Gastroesophageal sphincter (tissue), 4 donors: Measurements from ENCODE around the gene RXYLT1. TPM values are rescaled to one million over a fixed set of nuclear protein-coding genes. Genes with fewer than 3 reads are reported as not detected.

Experiments
- ATAC-seq: fragments of 150-250 bp; one replicate; pipeline ENCODE4 v1.9.1; 2016; ENCODE audit warnings: mild to moderate bottlenecking, moderate library complexity
- H3K27ac ChIP-seq, 4 donors: fragments of 200-600 bp; sonication (generic) in 3 of 4; 1 replicate in 3 of 4; 2 replicates in 1 of 4; pipeline ENCODE4 v1.5.1; 2016 to 2019
- H3K27me3 ChIP-seq: fragments of 200-600 bp; sonication (generic); one replicate; pipeline ENCODE4 v1.5.1; 2019
- H3K36me3 ChIP-seq, 2 donors: fragments of 200-600 bp; sonication (generic); one replicate each; pipeline ENCODE4 v1.5.1; 2019; ENCODE audit warnings: control low read depth in 1 of 2
- H3K4me1 ChIP-seq, 3 donors: fragments of 200-600 bp; sonication (generic); 1 replicate in 2 of 3; 2 replicates in 1 of 3; pipeline ENCODE4 v1.5.1; 2016 to 2019; ENCODE audit warnings: control low read depth in 2 of 3
- H3K4me3 ChIP-seq, 2 donors: fragments of 200-600 bp; sonication (generic); one replicate each; pipeline ENCODE4 v1.5.1; 2019; ENCODE audit warnings: mild to moderate bottlenecking in 1 of 2, moderate library complexity in 1 of 2
- H3K9me3 ChIP-seq, 3 donors: fragments of 200-600 bp; sonication (generic); one replicate each; pipeline ENCODE4 v1.5.1; 2017 to 2019; ENCODE audit warnings: control low read depth in 2 of 3
- EP300 ChIP-seq: sonication (generic); formaldehyde crosslinking; IDR thresholded peaks from one replicate; pipeline ENCODE4 v1.6.1; 2017; ENCODE audit warnings: antibody characterized with exemption, mild to moderate bottlenecking
- POLR2A ChIP-seq, 2 donors: fragments of 450-650 bp; IDR thresholded peaks; one replicate each; pipeline ENCODE4 v1.6.1; 2017; ENCODE audit warnings: antibody characterized with exemption in 2 of 2, mild to moderate bottlenecking in 2 of 2, moderate library complexity in 1 of 2
- POLR2AphosphoS5 ChIP-seq: sonication (generic); formaldehyde crosslinking; IDR thresholded peaks from one replicate; pipeline ENCODE4 v1.6.1; 2017; ENCODE audit warnings: antibody characterized with exemption
- whole genome bisulfite sequencing, 2 donors: methylation state at CpG; one replicate each; pipeline ENCODE4 v1.1.5; 2018; ENCODE audit warnings: low coverage in 1 of 2; 5-methylcytosine and 5-hydroxymethylcytosine counted together
- total RNA-seq, 4 donors: library from RNA; depleted of rRNA; stranded (reverse); fragments of >200 nt; gene quantifications; one replicate each; pipeline ENCODE4 v1.1.0, GENCODE V29; 2016
- TF ChIP-seq, protein P1 (sequence below), 4 experiments: fragments of 200-600 bp in 2 of 4; fragments of 450-650 bp in 2 of 4; sonication (generic) in 1 of 4; IDR thresholded peaks; one replicate each; pipeline ENCODE4 v1.5.1; 2017 to 2019; ENCODE audit warnings: antibody characterized with exemption in 4 of 4, mild to moderate bottlenecking in 2 of 4, moderate library complexity in 2 of 4

The RXYLT1 gene
- total RNA-seq, 4 donors from 2014 or later: 15.4 to 36.3 (median 20.4) TPM

DNA sequence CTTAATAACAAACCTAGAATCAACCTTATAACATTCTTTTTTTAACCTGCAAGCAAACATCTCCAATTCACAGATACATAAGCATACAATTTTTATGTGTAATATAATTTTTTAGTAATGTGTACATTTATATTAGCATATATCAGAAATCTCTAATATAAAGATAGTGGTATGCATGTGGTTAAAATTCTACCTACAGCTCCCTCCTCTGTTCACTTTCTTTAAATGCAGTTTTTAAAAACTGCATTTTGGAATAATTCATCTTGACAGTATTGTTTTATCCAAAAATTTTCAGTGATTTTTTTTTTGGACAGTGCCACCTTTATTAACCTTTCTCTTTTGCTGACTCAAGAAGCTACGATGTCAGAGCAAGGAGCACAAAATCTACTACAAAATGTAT, 13.2 kb upstream of the RXYLT1 start:
- peaks cover 0 to 12% (median 0%) of the 10 kb centered on the region in 3 donors for H3K9me3 ChIP-seq
- no peaks in the 10 kb centered on the region for H3K27me3 ChIP-seq
- H3K4me1 ChIP-seq: no peaks in the 10 kb centered on the region
- no peak for TF ChIP-seq POLR2AphosphoS5
- TF ChIP-seq, protein P1, sequence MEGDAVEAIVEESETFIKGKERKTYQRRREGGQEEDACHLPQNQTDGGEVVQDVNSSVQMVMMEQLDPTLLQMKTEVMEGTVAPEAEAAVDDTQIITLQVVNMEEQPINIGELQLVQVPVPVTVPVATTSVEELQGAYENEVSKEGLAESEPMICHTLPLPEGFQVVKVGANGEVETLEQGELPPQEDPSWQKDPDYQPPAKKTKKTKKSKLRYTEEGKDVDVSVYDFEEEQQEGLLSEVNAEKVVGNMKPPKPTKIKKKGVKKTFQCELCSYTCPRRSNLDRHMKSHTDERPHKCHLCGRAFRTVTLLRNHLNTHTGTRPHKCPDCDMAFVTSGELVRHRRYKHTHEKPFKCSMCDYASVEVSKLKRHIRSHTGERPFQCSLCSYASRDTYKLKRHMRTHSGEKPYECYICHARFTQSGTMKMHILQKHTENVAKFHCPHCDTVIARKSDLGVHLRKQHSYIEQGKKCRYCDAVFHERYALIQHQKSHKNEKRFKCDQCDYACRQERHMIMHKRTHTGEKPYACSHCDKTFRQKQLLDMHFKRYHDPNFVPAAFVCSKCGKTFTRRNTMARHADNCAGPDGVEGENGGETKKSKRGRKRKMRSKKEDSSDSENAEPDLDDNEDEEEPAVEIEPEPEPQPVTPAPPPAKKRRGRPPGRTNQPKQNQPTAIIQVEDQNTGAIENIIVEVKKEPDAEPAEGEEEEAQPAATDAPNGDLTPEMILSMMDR (IDR thresholded peaks at IDR 0.05): peak in 1 of 4 experiments; percentile 18
- TF ChIP-seq POLR2A (IDR thresholded peaks at IDR 0.05): no peak
- ATAC-seq: no peak
- WGBS, 2 donors: 41 to 83% methylated on average over 1 of the region's 1 CpG
- no peak overlapping the region for H3K27ac ChIP-seq
- H3K36me3 ChIP-seq: no peaks in the 10 kb centered on the region
- no peak overlapping the region for H3K4me3 ChIP-seq

DNA sequence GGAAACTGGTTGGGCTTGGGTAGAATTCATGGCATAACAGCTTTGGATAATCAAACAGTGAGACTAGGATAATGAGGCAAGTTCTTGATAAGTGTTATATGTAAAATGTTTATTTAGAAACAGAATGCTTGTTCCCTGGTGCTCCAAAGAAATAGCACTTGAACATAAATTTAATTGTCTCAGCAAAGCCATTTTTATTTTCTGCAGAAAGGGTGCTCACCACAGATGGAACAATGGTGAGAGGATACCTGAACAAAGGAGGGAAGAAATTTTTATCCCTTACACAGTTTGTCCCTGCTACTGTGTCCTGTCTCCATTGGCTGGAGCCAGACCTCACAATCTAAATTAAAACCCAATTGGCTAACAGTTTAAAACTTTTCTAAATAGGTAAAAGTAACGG, 9.3 kb upstream of the RXYLT1 start:
- peaks cover 0 to 12% (median 0%) of the 10 kb centered on the region in 3 donors for H3K9me3 ChIP-seq
- 100% methylated on average over 1 of the region's 1 CpG; no CpG with 5 or more reads in 1 of the 2 donors for WGBS, 2 donors
- H3K27me3 ChIP-seq: no peaks in the 10 kb centered on the region
- ATAC-seq: no peak
- TF ChIP-seq, protein P1 (IDR thresholded peaks at IDR 0.05): no peak
- TF ChIP-seq POLR2AphosphoS5: no peak
- TF ChIP-seq POLR2A (IDR thresholded peaks at IDR 0.05): no peak
- no peak for TF ChIP-seq EP300
- no peak overlapping the region for H3K27ac ChIP-seq
- H3K36me3 ChIP-seq: no peaks in the 10 kb centered on the region
- no peak overlapping the region for H3K4me3 ChIP-seq
- H3K4me1 ChIP-seq: no peaks in the 10 kb centered on the region

DNA sequence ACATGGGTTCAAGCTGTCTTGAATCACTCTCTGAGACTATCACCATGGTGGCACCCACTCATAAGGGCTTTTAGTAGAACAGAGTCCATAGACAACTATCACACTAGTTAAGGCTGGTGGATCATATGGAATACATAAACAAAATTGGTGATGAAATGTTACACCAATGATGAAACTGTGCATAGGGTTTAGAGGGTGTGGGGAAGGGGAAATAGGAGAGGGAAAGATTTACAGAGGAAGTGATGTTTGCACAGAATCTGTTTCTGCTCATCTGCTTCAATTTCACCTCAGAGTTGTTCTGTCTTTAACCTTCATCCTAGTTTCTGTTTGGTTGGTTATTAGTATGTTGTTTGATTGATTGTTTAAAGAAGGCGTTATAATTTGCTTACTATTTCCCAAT, 2.4 kb upstream of the RXYLT1 start:
- 92 to 94% methylated on average over 1 of the region's 1 CpG for WGBS, 2 donors
- Histone ChIP-seq H3K4me1 (peaks cover 0 to 19% (median 6%) of the 10 kb centered on the region in 3 donors), H3K27ac (no peak overlapping the region), H3K9me3 (no peaks in the 10 kb centered on the region), H3K36me3 (peaks cover 0 to 5% of the 10 kb centered on the region in 2 donors), H3K4me3 (no peak overlapping the region), H3K27me3 (no peaks in the 10 kb centered on the region)
- TF ChIP-seq POLR2AphosphoS5: no peak
- no peak for TF ChIP-seq EP300
- TF ChIP-seq POLR2A (IDR thresholded peaks at IDR 0.05): no peak
- TF ChIP-seq, protein P1 (IDR thresholded peaks at IDR 0.05): no peak
- no peak for ATAC-seq

DNA sequence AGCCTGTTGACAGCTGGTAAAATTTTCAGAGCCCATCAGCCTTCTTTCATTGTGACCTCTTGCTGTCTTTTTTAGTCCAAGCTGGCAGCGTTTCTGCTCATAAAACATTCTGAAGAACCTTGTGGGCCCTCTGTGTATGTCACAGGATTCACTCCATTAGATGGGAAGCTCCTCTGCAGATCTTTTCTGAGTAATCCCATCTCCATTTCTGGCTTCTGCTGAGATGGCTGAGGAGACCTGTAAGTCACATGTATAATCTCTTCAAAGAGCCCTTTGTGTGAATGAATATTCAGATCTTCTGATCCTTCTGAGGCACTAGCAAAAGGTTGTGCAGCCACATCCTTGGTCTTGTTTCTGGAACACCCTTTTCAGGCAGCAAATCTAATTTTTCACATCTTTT, 2.8 kb downstream of the RXYLT1 start:
- 88 to 95% methylated on average over 1 of the region's 1 CpG for WGBS, 2 donors
- no peaks in the 10 kb centered on the region for H3K9me3 ChIP-seq
- H3K27me3 ChIP-seq: no peaks in the 10 kb centered on the region
- peaks cover 0 to 19% (median 6%) of the 10 kb centered on the region in 3 donors for H3K4me1 ChIP-seq
- ATAC-seq: no peak
- no peak for TF ChIP-seq POLR2A (IDR thresholded peaks at IDR 0.05)
- TF ChIP-seq, protein P1 (IDR thresholded peaks at IDR 0.05): no peak
- TF ChIP-seq EP300: no peak
- no peak for TF ChIP-seq POLR2AphosphoS5
- peaks cover 0 to 42% of the 10 kb centered on the region in 2 donors for H3K36me3 ChIP-seq
- no peak overlapping the region for H3K27ac ChIP-seq
- H3K4me3 ChIP-seq: no peak overlapping the region

DNA sequence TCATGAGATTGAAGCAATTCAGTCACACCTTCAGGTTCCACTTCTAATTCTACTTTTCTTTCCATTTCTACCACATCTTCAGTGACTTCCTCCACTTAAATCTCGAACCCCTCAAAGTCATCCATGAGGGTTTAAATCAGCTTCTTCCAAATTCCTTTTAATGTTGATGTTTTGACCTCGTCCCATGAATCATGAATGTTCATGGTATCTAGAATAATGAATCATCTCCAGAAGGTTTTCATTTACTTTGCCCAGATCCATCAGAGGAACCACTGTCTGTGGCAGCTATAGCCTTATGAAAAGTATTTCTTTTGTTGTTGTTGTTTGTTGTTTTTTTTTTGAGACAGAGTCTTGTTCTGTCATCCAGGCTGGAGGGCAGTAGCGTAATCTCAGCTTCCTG, 7.6 kb downstream of the RXYLT1 start:
- 90 to 100% methylated on average over 2 to 3 of the region's 3 CpGs for WGBS, 2 donors
- no peaks in the 10 kb centered on the region for H3K27me3 ChIP-seq
- H3K9me3 ChIP-seq: no peaks in the 10 kb centered on the region
- H3K4me3 ChIP-seq: no peak overlapping the region
- H3K4me1 ChIP-seq: no peaks in the 10 kb centered on the region
- TF ChIP-seq POLR2A (IDR thresholded peaks at IDR 0.05) (no peak), EP300 (no peak), POLR2AphosphoS5 (no peak)
- TF ChIP-seq, protein P1 (IDR thresholded peaks at IDR 0.05): no peak
- peaks cover 0 to 77% of the 10 kb centered on the region in 2 donors for H3K36me3 ChIP-seq
- H3K27ac ChIP-seq: no peak overlapping the region
- ATAC-seq: no peak
